ENCODE measurements around the gene ZFP37.

The ZFP37 gene

GRCh38 chr9:113042884-113043657 lies 13.5 kb downstream of the ZFP37 start:
- H3K9me3 ChIP-seq (ENCODE audit: insufficient read depth, low read depth, low read length): peaks cover 95% of the 10 kb centered on the region
- H3K4me3 ChIP-seq (ENCODE audit: low read length): no peak overlapping the region
- H3K36me3 ChIP-seq (ENCODE audit: insufficient read depth, low read depth, low read length): peaks cover 61% of the 10 kb centered on the region

GRCh38 chr9:113026200-113026599 lies 30.3 kb downstream of the ZFP37 start:
- Histone ChIP-seq H3K36me3 (ENCODE audit: insufficient read depth, low read depth, low read length) (no peaks in the 10 kb centered on the region), H3K27ac (ENCODE audit: low read length) (no peak overlapping the region), H3K9me3 (ENCODE audit: insufficient read depth, low read depth, low read length) (peaks cover 81% of the 10 kb centered on the region), H3K4me1 (ENCODE audit: insufficient read depth, low read length) (no peaks in the 10 kb centered on the region), H3K27me3 (ENCODE audit: insufficient read depth, low read length) (no peaks in the 10 kb centered on the region), H3K4me3 (ENCODE audit: low read length) (no peak overlapping the region), H3K9ac (ENCODE audit: low read depth, low read length) (no peak overlapping the region)

More at GRCh38 chr9:113042884-113043657, 13.5 kb downstream of the ZFP37 start:
- Histone ChIP-seq H3K4me1 (ENCODE audit: insufficient read depth, low read length) (no peaks in the 10 kb centered on the region), H3K27ac (ENCODE audit: low read length) (no peak overlapping the region), H3K27me3 (ENCODE audit: insufficient read depth, low read length) (no peaks in the 10 kb centered on the region), H3K9ac (ENCODE audit: low read depth, low read length) (no peak overlapping the region)

GRCh38 chr9:113018247-113018646 lies 38.3 kb downstream of the ZFP37 start:
- Histone ChIP-seq H3K9me3 (ENCODE audit: insufficient read depth, low read depth, low read length) (peaks cover 49% of the 10 kb centered on the region), H3K4me1 (ENCODE audit: insufficient read depth, low read length) (no peaks in the 10 kb centered on the region), H3K27me3 (ENCODE audit: insufficient read depth, low read length) (no peaks in the 10 kb centered on the region), H3K27ac (ENCODE audit: low read length) (no peak overlapping the region), H3K4me3 (ENCODE audit: low read length) (no peak overlapping the region), H3K36me3 (ENCODE audit: insufficient read depth, low read depth, low read length) (no peaks in the 10 kb centered on the region), H3K9ac (ENCODE audit: low read depth, low read length) (no peak overlapping the region)

GRCh38 chr9:113012492-113012891 lies 44.0 kb downstream of the ZFP37 start:
- H3K4me3 ChIP-seq (ENCODE audit: low read length): peak overlapping the region; percentile 81; the same call in 1 of the 2 replicates

GRCh38 chr9:113011911-113012381 lies 44.6 kb downstream of the ZFP37 start, which contains the start of gene ZNF883:
Gene ZNF883 (minus strand): TSS chr9:113012192.
- peak within 1 kb of the TSS; percentile 81 for H3K4me3 ChIP-seq (ENCODE audit: low read length)
- H3K9me3 ChIP-seq (ENCODE audit: insufficient read depth, low read depth, low read length): peaks cover 25% of the 10 kb centered on the region; the same call in 1 of the 2 replicates
- H3K27ac ChIP-seq (ENCODE audit: low read length): no peak within 1 kb of the TSS
- H3K36me3 ChIP-seq (ENCODE audit: insufficient read depth, low read depth, low read length): peaks cover 10% of the 10 kb centered on the region; the same call in 1 of the 2 replicates
- H3K4me1 ChIP-seq (ENCODE audit: insufficient read depth, low read length): no peaks in the 10 kb centered on the region
- peak within 1 kb of the TSS; percentile 70; the same call in 1 of the 2 replicates for H3K9ac ChIP-seq (ENCODE audit: low read depth, low read length)
- H3K27me3 ChIP-seq (ENCODE audit: insufficient read depth, low read length): no peaks in the 10 kb centered on the region

More at GRCh38 chr9:113012492-113012891, 44.0 kb downstream of the ZFP37 start:
- H3K4me1 ChIP-seq (ENCODE audit: insufficient read depth, low read length): no peaks in the 10 kb centered on the region
- peaks cover 25% of the 10 kb centered on the region; the same call in 1 of the 2 replicates for H3K9me3 ChIP-seq (ENCODE audit: insufficient read depth, low read depth, low read length)
- H3K27me3 ChIP-seq (ENCODE audit: insufficient read depth, low read length): no peaks in the 10 kb centered on the region
- H3K36me3 ChIP-seq (ENCODE audit: insufficient read depth, low read depth, low read length): peaks cover 9% of the 10 kb centered on the region; the same call in 1 of the 2 replicates
- H3K9ac ChIP-seq (ENCODE audit: low read depth, low read length): peak overlapping the region; percentile 70; the same call in 1 of the 2 replicates
- no peak overlapping the region for H3K27ac ChIP-seq (ENCODE audit: low read length)

- peaks cover 66% of the 10 kb centered on the region for H3K9me3 ChIP-seq (ENCODE audit: insufficient read depth, low read depth, low read length)
- H3K4me1 ChIP-seq (ENCODE audit: insufficient read depth, low read length): 0 out of 2 replicates have a peak, but pooled peaks cover 3% of the 10 kb centered on the region
- H3K27me3 ChIP-seq (ENCODE audit: insufficient read depth, low read length): no peaks in the 10 kb centered on the region
- H3K9ac ChIP-seq (ENCODE audit: low read depth, low read length): no peak overlapping the region
- peak overlapping the region; percentile 21; the same call in 1 of the 2 replicates for H3K4me3 ChIP-seq (ENCODE audit: low read length)
- peaks cover 35% of the 10 kb centered on the region; the same call in 1 of the 2 replicates for H3K36me3 ChIP-seq (ENCODE audit: insufficient read depth, low read depth, low read length)
- H3K27ac ChIP-seq (ENCODE audit: low read length): no peak overlapping the region
Observed at GRCh38 chr9:113005777-113006176, 50.7 kb downstream of the ZFP37 start.

GRCh38 chr9:112997236-112997941 lies 59.1 kb downstream of the ZFP37 start:
- H3K36me3 ChIP-seq (ENCODE audit: insufficient read depth, low read depth, low read length): peaks cover 54% of the 10 kb centered on the region
- 0 out of 2 replicates have a peak overlapping the region, but pooled peaks have one; percentile 7 for H3K4me3 ChIP-seq (ENCODE audit: low read length)
- no peaks in the 10 kb centered on the region for H3K4me1 ChIP-seq (ENCODE audit: insufficient read depth, low read length)
- H3K27me3 ChIP-seq (ENCODE audit: insufficient read depth, low read length): no peaks in the 10 kb centered on the region
- H3K9ac ChIP-seq (ENCODE audit: low read depth, low read length): no peak overlapping the region
- H3K9me3 ChIP-seq (ENCODE audit: insufficient read depth, low read depth, low read length): peaks cover 96% of the 10 kb centered on the region
- no peak overlapping the region for H3K27ac ChIP-seq (ENCODE audit: low read length)
